Astrocyte (in vitro differentiated cells and primary cell): ENCODE measurements around the gene MGAT5. TPM values are rescaled to one million over a fixed set of nuclear protein-coding genes. Genes with fewer than 3 reads are reported as not detected.

Source experiments
- DNase-seq: peaks from one replicate; pipeline ENCODE4 v3.0.0-alpha.2; 2010; ENCODE audit warnings: low read depth
- FAIRE-seq: peaks from 2 replicates; lab custom pipeline; 2011; peaks lifted over from hg19 to GRCh38; lab: Jason Lieb, UNC
- H2AFZ ChIP-seq: 2 replicates; pipeline ENCODE4 v1.6.0; 2012; ENCODE audit warnings: low read depth, low read length, inconsistent platforms
- H3K27ac ChIP-seq: 2 replicates; pipeline ENCODE4 v1.5.1; 2011; ENCODE audit warnings: low read depth, low read length, inconsistent platforms
- H3K27me3 ChIP-seq: 2 replicates; pipeline ENCODE4 v1.6.0; 2011; ENCODE audit warnings: low read length, inconsistent platforms; ENCODE audit not compliant: insufficient read depth
- H3K36me3 ChIP-seq: 2 replicates; pipeline ENCODE4 v1.5.1; 2011; ENCODE audit warnings: low read length, inconsistent platforms; ENCODE audit not compliant: insufficient read depth
- H3K4me1 ChIP-seq: 2 replicates; pipeline ENCODE4 v1.5.1; 2011; ENCODE audit warnings: low read length, inconsistent platforms; ENCODE audit not compliant: insufficient read depth
- H3K4me2 ChIP-seq: 2 replicates; pipeline ENCODE4 v1.6.0; 2012; ENCODE audit warnings: low read length, inconsistent platforms
- H3K4me3 ChIP-seq: 2 replicates; pipeline ENCODE4 v1.5.1; 2011; ENCODE audit warnings: low read depth, mild to moderate bottlenecking, low read length, inconsistent platforms; ENCODE audit not compliant: insufficient read depth
- H3K79me2 ChIP-seq: 2 replicates; pipeline ENCODE4 v1.6.0; 2012; ENCODE audit warnings: mild to moderate bottlenecking, low read length, inconsistent platforms; ENCODE audit not compliant: insufficient read depth
- H3K9ac ChIP-seq: 2 replicates; pipeline ENCODE4 v1.6.0; 2012; ENCODE audit warnings: mild to moderate bottlenecking, low read length, inconsistent platforms
- H3K9me3 ChIP-seq: 2 replicates; pipeline ENCODE4 v1.5.1; 2012; ENCODE audit warnings: low read depth, mild to moderate bottlenecking, low read length, inconsistent platforms; ENCODE audit not compliant: insufficient read depth
- H4K20me1 ChIP-seq: 2 replicates; pipeline ENCODE4 v1.6.0; 2012; ENCODE audit warnings: low read length, inconsistent platforms; ENCODE audit not compliant: insufficient read depth
- H3K27ac Mint-ChIP-seq: one replicate; pipeline ENCODE4 v1.8.0; 2021; ENCODE audit warnings: mild to moderate bottlenecking, mixed read lengths; ENCODE audit not compliant: unreplicated experiment
- H3K27me3 Mint-ChIP-seq: one replicate; pipeline ENCODE4 v1.8.0; 2021; ENCODE audit warnings: low read depth, mixed read lengths; ENCODE audit not compliant: unreplicated experiment
- H3K36me3 Mint-ChIP-seq: one replicate; pipeline ENCODE4 v1.8.0; 2021; ENCODE audit warnings: low read depth, mixed read lengths; ENCODE audit not compliant: unreplicated experiment
- H3K4me1 Mint-ChIP-seq: one replicate; pipeline ENCODE4 v1.8.0; 2021; ENCODE audit warnings: low read depth, mixed read lengths; ENCODE audit not compliant: unreplicated experiment
- H3K4me3 Mint-ChIP-seq: one replicate; pipeline ENCODE4 v1.8.0; 2021; ENCODE audit warnings: mild to moderate bottlenecking, moderate library complexity, mixed read lengths; ENCODE audit not compliant: unreplicated experiment
- H3K9me3 Mint-ChIP-seq: one replicate; pipeline ENCODE4 v1.8.0; 2021; ENCODE audit warnings: mild to moderate bottlenecking, mixed read lengths; ENCODE audit not compliant: unreplicated experiment
- EZH2 ChIP-seq: IDR thresholded peaks from 2 replicates; pipeline ENCODE4 v1.6.1; 2012; ENCODE audit warnings: mild to moderate bottlenecking, low read length, inconsistent platforms; ENCODE audit not compliant: insufficient read depth
- total RNA-seq: library from RNA; stranded (reverse); gene quantifications from 2 replicates; pipeline ENCODE4 v1.2.1, GENCODE V29; 2021
- TF ChIP-seq, protein P1 (sequence below): IDR thresholded peaks from 2 replicates; pipeline ENCODE4 v1.5.1; 2011; ENCODE audit warnings: low read depth, mild to moderate bottlenecking, inconsistent platforms, low read length, moderate library complexity; ENCODE audit not compliant: insufficient read depth

Gene MGAT5
- total RNA-seq, 1 donor from 2014 or later = 80.2 TPM

DNA sequence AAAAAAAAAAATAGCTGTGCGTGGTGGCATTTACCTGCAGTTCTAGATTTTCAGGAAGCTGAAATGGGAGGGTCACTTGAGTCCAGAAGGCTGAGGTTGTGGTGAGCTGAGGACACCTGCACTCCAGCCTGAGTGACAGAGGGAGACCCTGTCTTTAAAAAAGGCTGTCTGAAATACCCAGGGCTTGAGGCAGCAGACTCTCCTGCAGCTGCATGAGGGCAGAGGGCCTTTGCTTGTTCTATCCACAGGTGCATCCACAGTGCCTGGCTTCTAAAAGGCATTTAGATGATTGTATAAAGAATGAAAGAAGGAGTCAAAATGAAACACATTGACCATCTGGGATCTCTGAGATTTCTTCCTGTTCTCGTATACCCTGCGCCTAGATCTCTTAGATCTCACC, 152.9 kb downstream of the MGAT5 start:
- no peak for FAIRE-seq
- H3K79me2 ChIP-seq = no peaks in the 10 kb centered on the region

GRCh38 chr2:134407154-134407890, 153.4 kb downstream of the MGAT5 start:
- H3K27ac ChIP-seq = no peak overlapping the region
- H3K4me1 Mint-ChIP-seq = peaks cover 52% of the 10 kb centered on the region
- peaks cover 3% of the 10 kb centered on the region for H4K20me1 ChIP-seq
- no peaks in the 10 kb centered on the region for H3K36me3 ChIP-seq
- H3K9ac ChIP-seq = no peak overlapping the region
- no peaks in the 10 kb centered on the region for H3K79me2 ChIP-seq
- TF ChIP-seq EZH2 = no peak
- TF ChIP-seq, protein P1, sequence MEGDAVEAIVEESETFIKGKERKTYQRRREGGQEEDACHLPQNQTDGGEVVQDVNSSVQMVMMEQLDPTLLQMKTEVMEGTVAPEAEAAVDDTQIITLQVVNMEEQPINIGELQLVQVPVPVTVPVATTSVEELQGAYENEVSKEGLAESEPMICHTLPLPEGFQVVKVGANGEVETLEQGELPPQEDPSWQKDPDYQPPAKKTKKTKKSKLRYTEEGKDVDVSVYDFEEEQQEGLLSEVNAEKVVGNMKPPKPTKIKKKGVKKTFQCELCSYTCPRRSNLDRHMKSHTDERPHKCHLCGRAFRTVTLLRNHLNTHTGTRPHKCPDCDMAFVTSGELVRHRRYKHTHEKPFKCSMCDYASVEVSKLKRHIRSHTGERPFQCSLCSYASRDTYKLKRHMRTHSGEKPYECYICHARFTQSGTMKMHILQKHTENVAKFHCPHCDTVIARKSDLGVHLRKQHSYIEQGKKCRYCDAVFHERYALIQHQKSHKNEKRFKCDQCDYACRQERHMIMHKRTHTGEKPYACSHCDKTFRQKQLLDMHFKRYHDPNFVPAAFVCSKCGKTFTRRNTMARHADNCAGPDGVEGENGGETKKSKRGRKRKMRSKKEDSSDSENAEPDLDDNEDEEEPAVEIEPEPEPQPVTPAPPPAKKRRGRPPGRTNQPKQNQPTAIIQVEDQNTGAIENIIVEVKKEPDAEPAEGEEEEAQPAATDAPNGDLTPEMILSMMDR = no peak
- DNase-seq (no peak), FAIRE-seq (no peak)
- peaks cover 12% of the 10 kb centered on the region for H3K36me3 Mint-ChIP-seq
- peaks cover 2% of the 10 kb centered on the region for H3K9me3 Mint-ChIP-seq
- peaks cover 47% of the 10 kb centered on the region for H3K4me1 ChIP-seq
- H3K9me3 ChIP-seq = no peaks in the 10 kb centered on the region
- H3K4me3 Mint-ChIP-seq = no peak overlapping the region
- no peak overlapping the region for H3K4me2 ChIP-seq
- H3K4me3 ChIP-seq = no peak overlapping the region
- H3K27me3 Mint-ChIP-seq = no peaks in the 10 kb centered on the region
- H3K27ac Mint-ChIP-seq = peak overlapping the region; percentile 63
- no peak overlapping the region for H2AFZ ChIP-seq
- H3K27me3 ChIP-seq = no peaks in the 10 kb centered on the region

More for the DNA sequence above, 152.9 kb downstream of the MGAT5 start:
- H3K4me3 ChIP-seq = no peak overlapping the region
- peak overlapping the region; percentile 63 for H3K27ac Mint-ChIP-seq
- peaks cover 53% of the 10 kb centered on the region for H3K4me1 Mint-ChIP-seq
- no peak overlapping the region for H2AFZ ChIP-seq
- no peaks in the 10 kb centered on the region for H3K9me3 ChIP-seq
- H3K27ac ChIP-seq = no peak overlapping the region
- peaks cover 43% of the 10 kb centered on the region for H3K4me1 ChIP-seq
- no peak overlapping the region for H3K4me2 ChIP-seq
- peaks cover 12% of the 10 kb centered on the region for H3K36me3 Mint-ChIP-seq
- H3K9ac ChIP-seq = no peak overlapping the region
- no peaks in the 10 kb centered on the region for H3K36me3 ChIP-seq
- no peak for DNase-seq
- H4K20me1 ChIP-seq = peaks cover 3% of the 10 kb centered on the region
- no peaks in the 10 kb centered on the region for H3K27me3 ChIP-seq
- H3K27me3 Mint-ChIP-seq = no peaks in the 10 kb centered on the region
- TF ChIP-seq, protein P1 = no peak
- no peak for TF ChIP-seq EZH2
- no peak overlapping the region for H3K4me3 Mint-ChIP-seq
- peaks cover 2% of the 10 kb centered on the region for H3K9me3 Mint-ChIP-seq

DNA sequence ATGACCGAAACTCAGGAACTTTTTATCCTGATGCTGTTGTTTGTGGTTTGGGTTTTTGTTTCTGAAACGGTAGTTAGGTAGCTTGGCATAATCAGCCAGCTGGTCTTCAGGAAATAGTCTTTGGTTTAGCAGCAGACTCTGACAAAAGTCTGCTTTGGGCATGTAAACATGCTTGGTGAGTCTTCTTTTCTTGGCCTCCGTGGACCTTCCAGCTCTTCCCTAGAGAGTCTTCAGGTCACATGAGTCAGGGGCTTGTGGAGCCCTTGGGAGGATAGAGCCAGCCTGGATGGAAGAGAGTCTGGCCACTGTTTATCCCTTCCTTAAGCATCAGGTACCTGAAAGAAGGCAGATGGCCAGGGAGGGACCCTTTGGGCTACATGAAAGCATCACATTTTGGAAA, 154.5 kb downstream of the MGAT5 start:
- no peaks in the 10 kb centered on the region for H3K9me3 ChIP-seq
- Mint-ChIP-seq H3K4me1 (peaks cover 52% of the 10 kb centered on the region), H3K36me3 (peaks cover 7% of the 10 kb centered on the region), H3K27ac (no peak overlapping the region), H3K9me3 (peaks cover 2% of the 10 kb centered on the region), H3K4me3 (no peak overlapping the region), H3K27me3 (no peaks in the 10 kb centered on the region)
- H3K27ac ChIP-seq = peak overlapping the region; percentile 52
- peaks cover 3% of the 10 kb centered on the region for H4K20me1 ChIP-seq
- H3K27me3 ChIP-seq = no peaks in the 10 kb centered on the region
- no peaks in the 10 kb centered on the region for H3K36me3 ChIP-seq
- H3K9ac ChIP-seq = peak overlapping the region; percentile 17
- H3K4me2 ChIP-seq = peak overlapping the region; percentile 41
- peaks cover 47% of the 10 kb centered on the region for H3K4me1 ChIP-seq
- no peak overlapping the region for H3K4me3 ChIP-seq
- H2AFZ ChIP-seq = no peak overlapping the region
- no peaks in the 10 kb centered on the region for H3K79me2 ChIP-seq
- DNase-seq (peak; percentile 26), FAIRE-seq (no peak)
- TF ChIP-seq, protein P1 = no peak
- no peak for TF ChIP-seq EZH2
